Endothelial cell of umbilical vein (primary cell): ENCODE data around the gene PCSK6. TPM values are rescaled to one million over a fixed set of nuclear protein-coding genes. Genes with fewer than 3 reads are reported as not detected.

Experiments
- BruUV-seq: library from RNA; stranded (reverse); fragments of 400-500 nt; replicated peaks from 2 replicates; lab custom pipeline; 2021; lab: Mats Ljungman, UMichigan
- CTCF ChIA-PET: fragments of 300-600, 350-600 bp; sonication (Branson Sonifier 250); formaldehyde crosslinking; loops from one replicate; lab custom pipeline; 2021; ENCODE audit warnings: antibody characterized with exemption, inconsistent platforms; lab: Charles Lee
- POLR2A ChIA-PET: fragments of 300-600, 350-600 bp; sonication (Branson Sonifier 250); formaldehyde crosslinking; loops from one replicate; lab custom pipeline; 2021; ENCODE audit warnings: antibody characterized with exemption, inconsistent platforms; lab: Charles Lee
- DNase-seq: peaks from one replicate; pipeline ENCODE4 v3.0.0-alpha.2; 2011; ENCODE audit warnings: low read depth, low spot score
- FAIRE-seq: peaks from 2 replicates; lab custom pipeline; 2011; peaks lifted over from hg19 to GRCh38; lab: Jason Lieb, UNC
- H2AFZ ChIP-seq: 2 replicates; pipeline ENCODE4 v1.6.0; 2012; ENCODE audit warnings: low read depth, low read length, control low read depth, inconsistent platforms
- H3K27ac ChIP-seq: 2 replicates; pipeline ENCODE4 v1.5.1; 2011; ENCODE audit warnings: low read depth, mild to moderate bottlenecking, control low read depth, low read length, moderate library complexity; ENCODE audit not compliant: insufficient read depth
- H3K27me3 ChIP-seq, 2 experiments: 2 replicates each; pipeline versions ENCODE4 v1.6.0 to v1.6.1; 2011; ENCODE audit warnings: low read length in 2 of 2, mixed read lengths in 1 of 2; ENCODE audit not compliant: control insufficient read depth in 2 of 2, insufficient read depth in 2 of 2
- H3K36me3 ChIP-seq, 2 experiments: 2 replicates in 1 of 2; 3 replicates in 1 of 2; pipeline ENCODE4 v1.5.1; 2011; ENCODE audit warnings: low read length in 2 of 2, mild to moderate bottlenecking in 1 of 2, moderate library complexity in 1 of 2; ENCODE audit not compliant: control insufficient read depth in 2 of 2, insufficient read depth in 2 of 2; ENCODE audit errors: extremely low read depth in 1 of 2
- H3K4me1 ChIP-seq: 3 replicates; pipeline ENCODE4 v1.5.1; 2011; ENCODE audit warnings: mild to moderate bottlenecking, low read length; ENCODE audit not compliant: control insufficient read depth, insufficient read depth; ENCODE audit errors: extremely low read depth
- H3K4me2 ChIP-seq: 2 replicates; pipeline ENCODE4 v1.6.1; 2011; ENCODE audit warnings: low read length, control low read depth, mixed read lengths; ENCODE audit not compliant: insufficient read depth
- H3K4me3 ChIP-seq, 3 experiments: fragments of 200-600 bp in 1 of 3; sonication (generic), shearing (Covaris generic) in 1 of 3; replicated peaks in 1 of 3; 2 replicates each; pipeline ENCODE4 v1.5.1; 2011 to 2016; ENCODE audit warnings: control low read depth in 3 of 3, low read length in 3 of 3, mild to moderate bottlenecking in 2 of 3, inconsistent platforms in 1 of 3, low read depth in 1 of 3, moderate library complexity in 1 of 3; ENCODE audit not compliant: insufficient read depth in 1 of 3
- H3K79me2 ChIP-seq: 2 replicates; pipeline ENCODE4 v1.6.0; 2012; ENCODE audit warnings: low read length, inconsistent platforms; ENCODE audit not compliant: control insufficient read depth, insufficient read depth
- H3K9ac ChIP-seq: replicated peaks from 2 replicates; pipeline ENCODE3; 2011; ENCODE audit warnings: low read length, control low read depth; ENCODE audit not compliant: insufficient read depth; ENCODE audit errors: extremely low read depth
- H3K9me1 ChIP-seq: replicated peaks from 3 replicates; pipeline ENCODE4 v1.6.0; 2011; ENCODE audit warnings: mild to moderate bottlenecking, low read length; ENCODE audit not compliant: control insufficient read depth, insufficient read depth; ENCODE audit errors: extremely low read depth
- H3K9me3 ChIP-seq: replicated peaks from 2 replicates; pipeline ENCODE4 v1.5.1; 2012; ENCODE audit warnings: low read length, inconsistent platforms; ENCODE audit not compliant: control insufficient read depth, insufficient read depth
- H4K20me1 ChIP-seq: replicated peaks from 2 replicates; pipeline ENCODE3; 2011; ENCODE audit warnings: mild to moderate bottlenecking, low read length; ENCODE audit not compliant: control insufficient read depth, insufficient read depth; ENCODE audit errors: extremely low read depth
- EZH2 ChIP-seq: IDR thresholded peaks from 2 replicates; pipeline ENCODE4 v1.6.1; 2012; ENCODE audit warnings: borderline replicate concordance, low read depth, mild to moderate bottlenecking, moderate library complexity, low read length, inconsistent platforms; ENCODE audit not compliant: severe bottlenecking
- FOS ChIP-seq: IDR thresholded peaks from 2 replicates; pipeline ENCODE4 v1.6.1; 2011; ENCODE audit warnings: mild to moderate bottlenecking, low read length, moderate library complexity, borderline replicate concordance; ENCODE audit not compliant: insufficient read depth
- GATA2 ChIP-seq: IDR thresholded peaks from 2 replicates; pipeline ENCODE4 v1.7.0; 2011; ENCODE audit warnings: low read depth, mild to moderate bottlenecking, moderate library complexity, mixed read lengths, low read length; ENCODE audit not compliant: insufficient read length, insufficient read depth
- JUN ChIP-seq: IDR thresholded peaks from 2 replicates; pipeline ENCODE4 v1.6.1; 2011; ENCODE audit warnings: borderline replicate concordance, low read depth; ENCODE audit not compliant: insufficient read length, insufficient read depth
- MAX ChIP-seq: IDR thresholded peaks from 2 replicates; pipeline ENCODE4 v1.6.1; 2011; ENCODE audit not compliant: insufficient read depth, insufficient read length
- MYC ChIP-seq: IDR thresholded peaks from one replicate; pipeline ENCODE4 v1.6.1; 2011; ENCODE audit warnings: mild to moderate bottlenecking, low read depth, low read length
- POLR2A ChIP-seq: IDR thresholded peaks from 2 replicates; pipeline ENCODE4 v1.6.1; 2012; ENCODE audit warnings: low read depth, mild to moderate bottlenecking, control low read depth, low read length
- POLR2AphosphoS5 ChIP-seq: IDR thresholded peaks from 2 replicates; pipeline ENCODE4 v1.6.1; 2012; ENCODE audit warnings: low read depth, mild to moderate bottlenecking, control low read depth, low read length, moderate library complexity; ENCODE audit not compliant: insufficient read depth
- dilution Hi-C: fragments of 300-500 bp; cut with MboI; formaldehyde crosslinking; loops from one replicate; pipeline ENCODE4 v1.15.0; 2019; ENCODE audit warnings: low sequenced_read_pairs; ENCODE audit not compliant: extremely low pct_ligation_motif_present
- intact Hi-C: fragments of 100-400 bp; cut with micrococcal nuclease; formaldehyde crosslinking; loops from one replicate; pipeline ENCODE4 v1.10.0; 2022
- polyA plus RNA-seq, 4 experiments: library from polyadenylated mRNA; depleted of rRNA in 3 of 4; stranded (reverse) in 3 of 4; unstranded in 1 of 4; fragments of >200 nt; gene quantifications; 2 replicates each; pipeline versions ENCODE4 v1.2.1 to v1.2.3, GENCODE V29; 2011 to 2012; ENCODE audit warnings: missing spikeins in 1 of 4
- total RNA-seq: library from RNA; stranded (reverse); gene quantifications from 2 replicates; pipeline ENCODE4 v1.2.3, GENCODE V29; 2021
- TF ChIP-seq, protein P1 (sequence below), 2 donors: IDR thresholded peaks; 1 replicate in 1 of 2; 2 replicates in 1 of 2; pipeline ENCODE4 v1.5.1; 2011; ENCODE audit warnings: low read length in 2 of 2, mild to moderate bottlenecking in 2 of 2, moderate library complexity in 2 of 2, control low read depth in 1 of 2, inconsistent platforms in 1 of 2, low read depth in 1 of 2; ENCODE audit not compliant: insufficient read depth in 1 of 2; ENCODE audit errors: extremely low read depth in 1 of 2

The PCSK6 gene
- total and polyA plus RNA-seq, 2 donors (not counting 3 experiments of a cell fraction or from before 2014, with no cell fraction given), result 0.18 to 0.69 TPM

DNA sequence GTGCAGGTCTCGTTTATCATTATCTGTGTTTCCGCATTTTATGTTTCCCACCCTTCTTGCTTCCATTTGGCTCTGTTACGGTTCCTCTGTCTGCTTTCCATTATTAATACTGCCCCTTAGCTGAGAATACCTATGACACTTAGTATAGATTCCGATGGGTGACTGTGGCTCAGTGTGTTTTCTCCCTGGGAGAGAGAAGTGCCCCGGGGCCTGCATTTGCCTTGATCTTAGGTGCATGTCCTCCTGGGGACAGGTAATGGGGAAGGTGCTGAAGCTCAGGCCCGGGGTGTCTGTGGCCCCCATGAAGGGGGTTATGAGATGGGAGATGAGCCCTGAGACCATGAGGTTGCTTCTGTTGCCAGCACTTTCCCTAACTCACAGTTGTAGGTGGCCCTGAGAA, 43.4 kb upstream of the PCSK6 start:
- Histone ChIP-seq H3K4me3 (no peak overlapping the region), H3K36me3 (no peaks in the 10 kb centered on the region), H2AFZ (no peak overlapping the region), H3K79me2 (no peaks in the 10 kb centered on the region), H3K27ac (no peak overlapping the region), H3K9me1 (no peaks in the 10 kb centered on the region), H4K20me1 (no peaks in the 10 kb centered on the region), H3K9me3 (no peaks in the 10 kb centered on the region), H3K4me2 (no peak overlapping the region), H3K9ac (no peak overlapping the region), H3K27me3 (no peaks in the 10 kb centered on the region), H3K4me1 (no peaks in the 10 kb centered on the region)
- POLR2A ChIA-PET, result no interaction called here
- TF ChIP-seq EZH2, result no peak
- no peak for TF ChIP-seq POLR2A
- TF ChIP-seq FOS, result no peak
- TF ChIP-seq POLR2AphosphoS5, result no peak
- TF ChIP-seq GATA2, result no peak
- TF ChIP-seq, protein P1, sequence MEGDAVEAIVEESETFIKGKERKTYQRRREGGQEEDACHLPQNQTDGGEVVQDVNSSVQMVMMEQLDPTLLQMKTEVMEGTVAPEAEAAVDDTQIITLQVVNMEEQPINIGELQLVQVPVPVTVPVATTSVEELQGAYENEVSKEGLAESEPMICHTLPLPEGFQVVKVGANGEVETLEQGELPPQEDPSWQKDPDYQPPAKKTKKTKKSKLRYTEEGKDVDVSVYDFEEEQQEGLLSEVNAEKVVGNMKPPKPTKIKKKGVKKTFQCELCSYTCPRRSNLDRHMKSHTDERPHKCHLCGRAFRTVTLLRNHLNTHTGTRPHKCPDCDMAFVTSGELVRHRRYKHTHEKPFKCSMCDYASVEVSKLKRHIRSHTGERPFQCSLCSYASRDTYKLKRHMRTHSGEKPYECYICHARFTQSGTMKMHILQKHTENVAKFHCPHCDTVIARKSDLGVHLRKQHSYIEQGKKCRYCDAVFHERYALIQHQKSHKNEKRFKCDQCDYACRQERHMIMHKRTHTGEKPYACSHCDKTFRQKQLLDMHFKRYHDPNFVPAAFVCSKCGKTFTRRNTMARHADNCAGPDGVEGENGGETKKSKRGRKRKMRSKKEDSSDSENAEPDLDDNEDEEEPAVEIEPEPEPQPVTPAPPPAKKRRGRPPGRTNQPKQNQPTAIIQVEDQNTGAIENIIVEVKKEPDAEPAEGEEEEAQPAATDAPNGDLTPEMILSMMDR (IDR thresholded peaks at IDR 0.05; ENCODE audit: extremely low read depth in 1 of 2, insufficient read depth in 1 of 2, low read depth in 1 of 2, low read length in 2 of 2), result no peak
- no peak for TF ChIP-seq JUN
- no peak for TF ChIP-seq MAX
- TF ChIP-seq MYC, result no peak
- CTCF ChIA-PET, result no interaction called here
- no TSS peak for BruUV-seq
- intact Hi-C loops, result no loop called here
- dilution Hi-C loops, result no loop called here
- DNase-seq (no peak), FAIRE-seq (no peak)
